Measurements from ENCODE around the gene PPP1R3D.

- TF ChIP-seq POLR2A (IDR thresholded peaks at IDR 0.05; ENCODE audit: low read length) (no peak), GATA1 (IDR thresholded peaks at IDR 0.05; ENCODE audit: low read depth, low read length) (no peak)
Observed at GRCh38 chr20:59971428-59971827, 31.3 kb upstream of the PPP1R3D start.

All from erythroblast (primary cell).